H1 (cell line): ENCODE results near the gene ZNF358. TPM values are rescaled to one million over a fixed set of nuclear protein-coding genes. Genes with fewer than 3 reads are reported as not detected.

Experiments
- CTCF ChIA-PET: fragments of 300-600 bp; sonication (Branson Sonifier 250); formaldehyde crosslinking; loops from one replicate; lab custom pipeline; 2021; ENCODE audit not compliant: partially characterized antibody; lab: Charles Lee
- POLR2A ChIA-PET: fragments of 300-600 bp; sonication (Branson Sonifier 250); formaldehyde crosslinking; loops from one replicate; lab custom pipeline; 2021; ENCODE audit warnings: inconsistent platforms; ENCODE audit not compliant: partially characterized antibody; lab: Charles Lee
- DNase-seq, 2 experiments: peaks; one replicate each; pipeline versions ENCODE4 v3.0.0 to v3.0.0-alpha.2; 2010 to 2022; ENCODE audit warnings: low spot score in 2 of 2, low read depth in 1 of 2, mixed read lengths in 1 of 2
- FAIRE-seq: peaks from 2 replicates; lab custom pipeline; 2011; peaks lifted over from hg19 to GRCh38; lab: Jason Lieb, UNC
- H2AFZ ChIP-seq: 2 replicates; pipeline ENCODE4 v1.8.1; 2012; ENCODE audit warnings: low read length, inconsistent platforms
- H2AK5ac ChIP-seq: 2 replicates; pipeline ENCODE4 v1.6.1; 2013; ENCODE audit warnings: low read depth, low read length
- H2BK120ac ChIP-seq: replicated peaks from 2 replicates; pipeline ENCODE3; 2013; ENCODE audit warnings: low read depth, low read length, inconsistent platforms
- H2BK12ac ChIP-seq: 2 replicates; pipeline ENCODE4 v1.6.1; 2013; ENCODE audit warnings: low read depth, low read length
- H2BK15ac ChIP-seq: 2 replicates; pipeline ENCODE4 v1.6.1; 2013; ENCODE audit warnings: low read length
- H2BK20ac ChIP-seq: 2 replicates; pipeline ENCODE4 v1.6.1; 2013; ENCODE audit warnings: low read length
- H2BK5ac ChIP-seq: 2 replicates; pipeline ENCODE4 v1.6.1; 2013; ENCODE audit warnings: low read depth, low read length
- H3K14ac ChIP-seq: 2 replicates; pipeline ENCODE4 v1.6.1; 2013; ENCODE audit warnings: inconsistent platforms; ENCODE audit not compliant: insufficient read length
- H3K18ac ChIP-seq: 2 replicates; pipeline ENCODE4 v1.6.1; 2013; ENCODE audit warnings: low read length; ENCODE audit errors: extremely low read depth
- H3K23ac ChIP-seq: 2 replicates; pipeline ENCODE4 v1.6.1; 2013; ENCODE audit warnings: inconsistent platforms; ENCODE audit not compliant: insufficient read length
- H3K23me2 ChIP-seq: 2 replicates; pipeline ENCODE4 v1.6.1; 2013; ENCODE audit warnings: low read depth, low read length
- H3K27ac ChIP-seq: 2 replicates; pipeline ENCODE4 v1.6.1; 2011; ENCODE audit warnings: low read depth, low read length, inconsistent platforms
- H3K27me3 ChIP-seq, 4 experiments: replicated peaks in 1 of 4; 1 replicate in 1 of 4; 2 replicates in 3 of 4; pipeline versions ENCODE4 v1.6.1 to v1.8.1; 2011 to 2013; ENCODE audit warnings: low read length in 3 of 4, mild to moderate bottlenecking in 3 of 4, inconsistent platforms in 2 of 4, mixed read lengths in 2 of 4, moderate library complexity in 1 of 4; ENCODE audit not compliant: control insufficient read depth in 3 of 4, insufficient read depth in 3 of 4; ENCODE audit errors: extremely low read depth in 1 of 4
- H3K36me3 ChIP-seq, 4 experiments: 2 replicates each; pipeline versions ENCODE4 v1.6.1 to v1.8.1; 2011 to 2013; ENCODE audit warnings: mild to moderate bottlenecking in 4 of 4, low read length in 3 of 4, moderate library complexity in 2 of 4, control low read depth in 1 of 4, inconsistent platforms in 1 of 4; ENCODE audit not compliant: insufficient read depth in 4 of 4, control insufficient read depth in 2 of 4
- H3K4ac ChIP-seq: replicated peaks from 2 replicates; pipeline ENCODE3; 2013; ENCODE audit warnings: low read length, low read depth, mixed read lengths, inconsistent platforms; ENCODE audit not compliant: insufficient read length
- H3K4me1 ChIP-seq, 4 experiments: replicated peaks in 1 of 4; 1 replicate in 1 of 4; 2 replicates in 3 of 4; pipeline versions ENCODE4 v1.6.1 to v1.8.1; 2011 to 2013; ENCODE audit warnings: low read length in 3 of 4, inconsistent platforms in 2 of 4, mixed read lengths in 1 of 4; ENCODE audit not compliant: insufficient read depth in 4 of 4, control insufficient read depth in 3 of 4
- H3K4me2 ChIP-seq, 2 experiments: 2 replicates each; pipeline versions ENCODE4 v1.6.1 to v1.8.1; 2011 to 2013; ENCODE audit warnings: low read depth in 2 of 2, low read length in 2 of 2, control low read depth in 1 of 2, inconsistent platforms in 1 of 2, mild to moderate bottlenecking in 1 of 2; ENCODE audit not compliant: insufficient read depth in 1 of 2
- H3K4me3 ChIP-seq, 4 experiments: fragments of 200-600, 300-600 bp in 1 of 4; sonication (generic), shearing (Covaris generic), sonication (Bioruptor Twin) in 1 of 4; 2 replicates each; pipeline versions ENCODE4 v1.5.1 to v1.8.1; 2011 to 2016; ENCODE audit warnings: low read length in 4 of 4, low read depth in 3 of 4, control low read depth in 2 of 4, inconsistent platforms in 2 of 4, mild to moderate bottlenecking in 2 of 4, mixed read lengths in 1 of 4, moderate library complexity in 1 of 4; ENCODE audit not compliant: insufficient read depth in 2 of 4; ENCODE audit errors: extremely low read depth in 1 of 4
- H3K56ac ChIP-seq: replicated peaks from 2 replicates; pipeline ENCODE3; 2013; ENCODE audit warnings: low read depth, mild to moderate bottlenecking, mixed read lengths, low read length, inconsistent platforms; ENCODE audit not compliant: insufficient read length
- H3K79me1 ChIP-seq: 2 replicates; pipeline ENCODE4 v1.6.1; 2013; ENCODE audit warnings: low read depth, low read length, control low read depth
- H3K79me2 ChIP-seq, 2 experiments: 2 replicates each; pipeline versions ENCODE4 v1.6.1 to v1.8.1; 2012 to 2013; ENCODE audit warnings: low read length in 2 of 2, mild to moderate bottlenecking in 2 of 2, inconsistent platforms in 1 of 2; ENCODE audit not compliant: insufficient read depth in 2 of 2, control insufficient read depth in 1 of 2
- H3K9ac ChIP-seq, 4 experiments: replicated peaks in 1 of 4; 1 replicate in 1 of 4; 2 replicates in 3 of 4; pipeline versions ENCODE4 v1.6.1 to v1.8.1; 2011 to 2013; ENCODE audit warnings: low read depth in 3 of 4, low read length in 3 of 4, control low read depth in 2 of 4, mild to moderate bottlenecking in 2 of 4, moderate library complexity in 2 of 4, inconsistent platforms in 1 of 4; ENCODE audit errors: extremely low read depth in 1 of 4
- H3K9me3 ChIP-seq, 2 experiments: 2 replicates each; pipeline versions ENCODE4 v1.6.1 to v1.8.1; 2012 to 2013; ENCODE audit warnings: mild to moderate bottlenecking in 2 of 2, moderate library complexity in 2 of 2, control low read depth in 1 of 2, inconsistent platforms in 1 of 2, low read depth in 1 of 2, low read length in 1 of 2, mixed read lengths in 1 of 2; ENCODE audit not compliant: insufficient read depth in 2 of 2
- H4K20me1 ChIP-seq, 2 experiments: replicated peaks in 1 of 2; 2 replicates each; pipeline versions ENCODE3 to v1.8.1; 2011 to 2013; ENCODE audit warnings: inconsistent platforms in 2 of 2, low read length in 2 of 2, mild to moderate bottlenecking in 1 of 2; ENCODE audit not compliant: insufficient read depth in 2 of 2, control insufficient read depth in 1 of 2
- H4K5ac ChIP-seq: 2 replicates; pipeline ENCODE4 v1.6.1; 2013; ENCODE audit warnings: low read length, low read depth, mixed read lengths, inconsistent platforms; ENCODE audit not compliant: insufficient read length
- H4K8ac ChIP-seq: 2 replicates; pipeline ENCODE4 v1.8.0; 2013; ENCODE audit warnings: mild to moderate bottlenecking, moderate library complexity, low read length, inconsistent platforms; ENCODE audit not compliant: insufficient read depth; ENCODE audit errors: extremely low read depth
- H4K91ac ChIP-seq: replicated peaks from 2 replicates; pipeline ENCODE3; 2013; ENCODE audit warnings: low read length, mixed read lengths, inconsistent platforms; ENCODE audit not compliant: insufficient read length
- KDM4A ChIP-seq: IDR thresholded peaks from one replicate; pipeline ENCODE4 v1.7.1; 2012; ENCODE audit warnings: low read depth, mild to moderate bottlenecking, moderate library complexity, low read length, inconsistent platforms; ENCODE audit not compliant: severe bottlenecking
- SAP30 ChIP-seq: fragments of 300-600 bp; sonication (generic); IDR thresholded peaks from 2 replicates; pipeline ENCODE4 v1.7.1; 2012; ENCODE audit warnings: low read length, moderate library complexity, mild to moderate bottlenecking, inconsistent platforms; ENCODE audit not compliant: insufficient read depth, insufficient replicate concordance
- SIRT6 ChIP-seq: IDR thresholded peaks from one replicate; pipeline ENCODE4 v1.7.1; 2012; ENCODE audit warnings: low read length, inconsistent platforms
- WGBS, 2 experiments: shearing (Covaris generic) in 1 of 2; methylation state at CpG; one replicate each; pipeline versions ENCODE4 v1.1.6 to v1.1.7; 2013 to 2015; ENCODE audit warnings: low lambda C conversion rate in 2 of 2, mixed read lengths in 2 of 2, inconsistent platforms in 1 of 2, low coverage in 1 of 2, missing lambda C conversion rate in 1 of 2; ENCODE audit not compliant: insufficient replicate concordance in 2 of 2, insufficient coverage in 1 of 2, insufficient read length in 1 of 2; ENCODE audit errors: extremely low coverage in 1 of 2, missing lambda C conversion rate in 1 of 2; 5-methylcytosine and 5-hydroxymethylcytosine counted together
- polyA plus RNA-seq, 7 experiments: library from polyadenylated mRNA; depleted of rRNA in 3 of 7; stranded (reverse) in 5 of 7; unstranded in 2 of 7; fragments of >200 nt in 5 of 7; fragments of 200-250 nt in 2 of 7; gene quantifications; 1 replicate in 5 of 7; 2 replicates in 1 of 7; 4 replicates in 1 of 7; pipeline versions ENCODE4 v1.2.1 to v1.2.3, GENCODE V29; 2011 to 2013; ENCODE audit warnings: missing spikeins in 2 of 7, mixed read lengths in 2 of 7
- total RNA-seq: library from RNA; stranded (reverse); fragmentation: NEBNext Ultra II Directional; extraction: Animal tissue kit (Norgen Biotek cat#: 25700); gene quantifications from 2 replicates; pipeline ENCODE4 v1.2.1, GENCODE V29; 2021
- TF ChIP-seq, protein P1 (sequence below): IDR thresholded peaks from 2 replicates; pipeline ENCODE4 v1.6.1; 2012; ENCODE audit warnings: inconsistent platforms

The ZNF358 gene
- total and polyA plus RNA-seq, 2 of the 8 experiments (the other 6 are each of a cell fraction or from before 2014, with no cell fraction given) = 40.0 to 60.3 TPM

DNA sequence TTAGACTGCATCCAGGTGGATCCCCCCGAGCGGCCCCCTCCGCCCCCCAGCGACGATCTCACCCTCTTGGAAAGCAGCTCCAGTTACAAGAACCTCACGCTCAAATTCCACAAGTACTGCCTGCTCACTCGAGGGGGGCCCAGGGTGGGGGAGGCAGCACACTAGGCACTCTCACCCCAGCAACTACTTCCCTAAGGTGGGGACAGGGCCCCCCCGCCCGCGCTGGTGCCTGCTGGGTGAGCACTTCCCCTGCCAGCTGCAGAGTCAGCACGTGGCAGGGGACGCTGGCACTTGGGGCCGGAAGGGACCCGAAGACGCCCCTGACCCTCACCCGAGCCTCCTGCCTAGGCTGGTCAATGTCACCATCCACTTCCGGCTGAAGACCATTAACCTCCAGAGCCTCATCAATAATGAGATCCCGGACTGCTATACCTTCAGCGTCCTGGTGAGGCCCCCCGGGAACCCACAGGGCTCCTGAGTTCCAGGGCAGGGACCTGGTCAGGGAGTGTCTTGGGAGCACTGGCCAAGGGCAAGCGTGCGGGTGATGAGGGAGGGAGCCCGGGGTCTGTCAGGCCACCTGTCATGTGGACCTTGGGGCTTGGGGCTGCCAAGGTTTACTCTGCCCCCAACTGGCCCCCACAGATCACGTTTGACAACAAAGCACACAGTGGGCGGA is 11.8 kb downstream of the ZNF358 start:
- Histone ChIP-seq H4K20me1 (peaks cover 0 to 4% of the 10 kb centered on the region in 2 experiments), H2BK5ac (no peak overlapping the region), H3K9me3 (no peaks in the 10 kb centered on the region), H3K18ac (no peak overlapping the region), H3K27me3 (no peaks in the 10 kb centered on the region), H3K79me2 (no peaks in the 10 kb centered on the region), H3K36me3 (peaks cover 0 to 9% (median 0%) of the 10 kb centered on the region in 4 experiments; a peak in 3 of 8 replicates), H3K14ac (no peak overlapping the region), H2BK12ac (no peak overlapping the region), H3K56ac (no peak overlapping the region), H3K23me2 (peaks cover 3% of the 10 kb centered on the region; the same call in 1 of the 2 replicates), H3K4me1 (peaks cover 0 to 5% (median 1%) of the 10 kb centered on the region in 4 experiments; a peak in 1 of 7 replicates), H3K4ac (no peak overlapping the region), H2AK5ac (no peak overlapping the region), H3K27ac (no peak overlapping the region), H3K4me2 (no peak overlapping the region), H2BK15ac (no peak overlapping the region), H3K4me3 (no peak overlapping the region), H2AFZ (no peak overlapping the region), H2BK120ac (no peak overlapping the region), H3K9ac (no peak overlapping the region), H3K79me1 (peaks cover 2% of the 10 kb centered on the region; the same call in 1 of the 2 replicates), H2BK20ac (no peak overlapping the region), H4K91ac (no peak overlapping the region), H3K23ac (no peak overlapping the region), H4K8ac (no peak overlapping the region), H4K5ac (no peak overlapping the region)
- POLR2A ChIA-PET = no interaction called here
- DNase-seq = no peak
- WGBS, 2 experiments = 86% methylated on average over 14 of the region's 25 CpGs; no CpG with 5 or more reads in 1 of the 2 experiments
- CTCF ChIA-PET = interaction anchor here (1.4 kb wide), 1 partner anchor 173 kb away, joined by 9 read pairs; no protein-coding TSS in a partner anchor
- FAIRE-seq = no peak
- TF ChIP-seq SIRT6 (no peak), SAP30 (no peak), KDM4A (no peak)
- TF ChIP-seq, protein P1, sequence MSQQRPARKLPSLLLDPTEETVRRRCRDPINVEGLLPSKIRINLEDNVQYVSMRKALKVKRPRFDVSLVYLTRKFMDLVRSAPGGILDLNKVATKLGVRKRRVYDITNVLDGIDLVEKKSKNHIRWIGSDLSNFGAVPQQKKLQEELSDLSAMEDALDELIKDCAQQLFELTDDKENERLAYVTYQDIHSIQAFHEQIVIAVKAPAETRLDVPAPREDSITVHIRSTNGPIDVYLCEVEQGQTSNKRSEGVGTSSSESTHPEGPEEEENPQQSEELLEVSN = no peak
